HepG2 (cell line): ENCODE measurements around the gene LPXN. TPM values are rescaled to one million over a fixed set of nuclear protein-coding genes. Genes with fewer than 3 reads are reported as not detected.

ENCODE experiments used
- ATF1 ChIP-seq: IDR thresholded peaks from 2 replicates; pipeline ENCODE4 v1.6.1; 2016; ENCODE audit warnings: mild to moderate bottlenecking, control low read depth
- HOXD1 ChIP-seq: sonication (generic); formaldehyde crosslinking; IDR thresholded peaks from 2 replicates; pipeline ENCODE4 v1.5.0; 2020; ENCODE audit warnings: missing genetic modification reagents
- KDM4B ChIP-seq: sonication (generic); formaldehyde crosslinking; IDR thresholded peaks from 2 replicates; pipeline ENCODE4 v1.4.0; 2020; ENCODE audit warnings: missing genetic modification reagents
- NCOA2 ChIP-seq: sonication (generic); formaldehyde crosslinking; IDR thresholded peaks from 2 replicates; pipeline ENCODE4 v1.8.0; 2022; ENCODE audit warnings: inconsistent platforms
- NFE2 ChIP-seq: sonication (generic); formaldehyde crosslinking; IDR thresholded peaks from 2 replicates; pipeline ENCODE4 v1.4.0; 2020; ENCODE audit warnings: missing genetic modification reagents
- PHF8 ChIP-seq: sonication (generic); formaldehyde crosslinking; IDR thresholded peaks from 2 replicates; pipeline ENCODE4 v1.5.0; 2020; ENCODE audit warnings: missing genetic modification reagents
- SMARCE1 ChIP-seq: fragments of 450-650 bp; IDR thresholded peaks from 2 replicates; pipeline ENCODE4 v1.6.1; 2017; ENCODE audit warnings: borderline replicate concordance
- SMYD3 ChIP-seq: sonication (generic); formaldehyde crosslinking; IDR thresholded peaks from 2 replicates; pipeline ENCODE4 v1.8.1; 2023; ENCODE audit warnings: mild to moderate bottlenecking, missing genetic modification reagents
- ZNF329 ChIP-seq: sonication (generic); formaldehyde crosslinking; IDR thresholded peaks from 2 replicates; pipeline ENCODE4 v1.9.0; 2021; ENCODE audit warnings: low read depth, mild to moderate bottlenecking, missing genetic modification reagents
- ZNF44 ChIP-seq: sonication (generic); formaldehyde crosslinking; IDR thresholded peaks from 2 replicates; pipeline ENCODE4 v1.5.1; 2020; ENCODE audit warnings: mild to moderate bottlenecking, missing genetic modification reagents
- ZNF652 ChIP-seq: IDR thresholded peaks from 2 replicates; pipeline ENCODE4 v1.6.1; 2016; ENCODE audit warnings: low read depth, borderline replicate concordance
- ZNF816 ChIP-seq: sonication (generic); formaldehyde crosslinking; IDR thresholded peaks from 2 replicates; pipeline ENCODE4 v1.8.0; 2022; ENCODE audit warnings: missing genetic modification reagents, mild to moderate bottlenecking, borderline replicate concordance
- ZZZ3 ChIP-seq: sonication (generic); formaldehyde crosslinking; IDR thresholded peaks from 2 replicates; pipeline ENCODE4 v1.4.0; 2020; ENCODE audit warnings: missing genetic modification reagents, mild to moderate bottlenecking, borderline replicate concordance
- polyA plus RNA-seq, 8 experiments: library from polyadenylated mRNA; depleted of rRNA in 3 of 8; stranded (reverse) in 7 of 8; unstranded in 1 of 8; fragments of >200 nt; fragmentation: Illumina TruSeq in 4 of 8; extraction: Trizol in 4 of 8; gene quantifications; 2 replicates each; pipeline versions ENCODE4 v1.2.1 to v1.2.3, GENCODE V29; 2011 to 2016; ENCODE audit warnings: low read depth in 4 of 8, missing spikeins in 1 of 8, mixed read lengths in 1 of 8; ENCODE audit not compliant: insufficient read depth in 1 of 8
- total RNA-seq, 5 experiments: library from RNA; depleted of rRNA; stranded (reverse); fragments of >200 nt; fragmentation: Illumina TruSeq; extraction: Trizol; gene quantifications; 2 replicates each; pipeline ENCODE4 v1.2.3, GENCODE V29; 2016; ENCODE audit warnings: low read depth in 1 of 5
- TF ChIP-seq, protein P1 (sequence below): sonication (generic); formaldehyde crosslinking; IDR thresholded peaks from 2 replicates; pipeline ENCODE4 v1.8.0; 2022; ENCODE audit warnings: missing genetic modification reagents, mild to moderate bottlenecking, borderline replicate concordance
- TF ChIP-seq, protein P2 (sequence below): sonication (generic); formaldehyde crosslinking; IDR thresholded peaks from 2 replicates; pipeline ENCODE4 v1.5.0; 2020; ENCODE audit warnings: mild to moderate bottlenecking, missing genetic modification reagents
- TF ChIP-seq, protein P3 (sequence below): sonication (generic); formaldehyde crosslinking; IDR thresholded peaks from 2 replicates; pipeline ENCODE4 v1.8.0; 2022; ENCODE audit warnings: missing genetic modification reagents, mild to moderate bottlenecking, inconsistent platforms, borderline replicate concordance
- TF ChIP-seq, protein P4 (sequence below): sonication (generic); formaldehyde crosslinking; IDR thresholded peaks from 2 replicates; pipeline ENCODE4 v1.4.0; 2020; ENCODE audit warnings: missing genetic modification reagents
- TF ChIP-seq, protein P5 (sequence below): sonication (generic); formaldehyde crosslinking; IDR thresholded peaks from 2 replicates; pipeline ENCODE4 v1.5.0; 2020; ENCODE audit warnings: missing genetic modification reagents
- TF ChIP-seq, protein P6 (sequence below): sonication (generic); formaldehyde crosslinking; IDR thresholded peaks from 2 replicates; pipeline ENCODE4 v1.8.0; 2023; ENCODE audit warnings: mild to moderate bottlenecking, missing genetic modification reagents

Gene LPXN
- total and polyA plus RNA-seq, 2 of the 13 experiments (the other 11 are each of a cell fraction or from before 2014, with no cell fraction given): 1.7 to 3.5 TPM

DNA sequence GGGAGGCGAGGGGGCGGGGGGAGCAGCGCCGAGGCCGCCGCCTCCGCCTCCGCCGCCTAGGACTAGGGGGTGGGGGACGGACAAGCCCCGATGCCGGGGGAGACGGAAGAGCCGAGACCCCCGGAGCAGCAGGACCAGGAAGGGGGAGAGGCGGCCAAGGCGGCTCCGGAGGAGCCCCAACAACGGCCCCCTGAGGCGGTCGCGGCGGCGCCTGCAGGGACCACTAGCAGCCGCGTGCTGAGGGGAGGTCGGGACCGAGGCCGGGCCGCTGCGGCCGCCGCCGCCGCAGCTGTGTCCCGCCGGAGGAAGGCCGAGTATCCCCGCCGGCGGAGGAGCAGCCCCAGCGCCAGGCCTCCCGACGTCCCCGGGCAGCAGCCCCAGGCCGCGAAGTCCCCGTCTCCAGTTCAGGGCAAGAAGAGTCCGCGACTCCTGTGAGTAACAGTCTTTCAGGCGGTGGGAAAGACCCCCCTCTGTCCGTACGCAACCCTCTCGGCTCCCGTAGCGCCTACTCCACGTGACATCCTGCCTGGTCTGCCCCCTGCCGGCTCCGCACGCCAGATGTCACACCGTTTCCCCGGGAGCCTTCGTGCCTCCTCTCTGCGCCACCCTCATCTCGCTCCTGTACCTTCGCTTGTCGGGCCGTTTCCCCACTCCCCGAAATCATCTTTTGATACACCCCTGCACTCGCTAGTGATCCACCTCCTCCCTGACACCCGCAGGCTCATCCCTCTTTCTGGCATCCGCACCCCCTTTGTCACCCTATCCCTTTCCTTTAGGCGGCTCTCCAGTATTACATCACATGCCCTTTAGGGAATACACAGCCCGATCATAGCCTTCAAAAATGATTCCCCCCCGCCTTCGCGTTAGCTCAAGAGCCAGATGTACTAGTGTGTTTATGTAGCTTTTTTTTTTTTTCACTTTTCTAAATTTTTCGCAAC, 3.8 kb upstream of the LPXN start (continued):
- TF ChIP-seq ZNF329 (CRISPR knock-in tag) (no peak), ATF1 (no peak), HOXD1 (CRISPR knock-in tag) (no peak), ZZZ3 (CRISPR knock-in tag) (peak; percentile 69; the same call in 1 of the 2 replicates), NFE2 (CRISPR knock-in tag) (no peak), ZNF652 (CRISPR knock-in tag) (no peak), KDM4B (CRISPR knock-in tag) (no peak; the same call in 1 of the 2 replicates), PHF8 (CRISPR knock-in tag) (peak; percentile 79), NCOA2 (no peak; the same call in 1 of the 2 replicates), ZNF816 (CRISPR knock-in tag) (no peak), ZNF44 (CRISPR knock-in tag) (no peak), SMYD3 (0 out of 2 replicates have a peak, but pooled peaks have one; percentile 19), SMARCE1 (no peak)
- TF ChIP-seq, protein P1, sequence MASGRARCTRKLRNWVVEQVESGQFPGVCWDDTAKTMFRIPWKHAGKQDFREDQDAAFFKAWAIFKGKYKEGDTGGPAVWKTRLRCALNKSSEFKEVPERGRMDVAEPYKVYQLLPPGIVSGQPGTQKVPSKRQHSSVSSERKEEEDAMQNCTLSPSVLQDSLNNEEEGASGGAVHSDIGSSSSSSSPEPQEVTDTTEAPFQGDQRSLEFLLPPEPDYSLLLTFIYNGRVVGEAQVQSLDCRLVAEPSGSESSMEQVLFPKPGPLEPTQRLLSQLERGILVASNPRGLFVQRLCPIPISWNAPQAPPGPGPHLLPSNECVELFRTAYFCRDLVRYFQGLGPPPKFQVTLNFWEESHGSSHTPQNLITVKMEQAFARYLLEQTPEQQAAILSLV (CRISPR knock-in tag): peak; percentile 73; the same call in 1 of the 2 replicates
- TF ChIP-seq, protein P2, sequence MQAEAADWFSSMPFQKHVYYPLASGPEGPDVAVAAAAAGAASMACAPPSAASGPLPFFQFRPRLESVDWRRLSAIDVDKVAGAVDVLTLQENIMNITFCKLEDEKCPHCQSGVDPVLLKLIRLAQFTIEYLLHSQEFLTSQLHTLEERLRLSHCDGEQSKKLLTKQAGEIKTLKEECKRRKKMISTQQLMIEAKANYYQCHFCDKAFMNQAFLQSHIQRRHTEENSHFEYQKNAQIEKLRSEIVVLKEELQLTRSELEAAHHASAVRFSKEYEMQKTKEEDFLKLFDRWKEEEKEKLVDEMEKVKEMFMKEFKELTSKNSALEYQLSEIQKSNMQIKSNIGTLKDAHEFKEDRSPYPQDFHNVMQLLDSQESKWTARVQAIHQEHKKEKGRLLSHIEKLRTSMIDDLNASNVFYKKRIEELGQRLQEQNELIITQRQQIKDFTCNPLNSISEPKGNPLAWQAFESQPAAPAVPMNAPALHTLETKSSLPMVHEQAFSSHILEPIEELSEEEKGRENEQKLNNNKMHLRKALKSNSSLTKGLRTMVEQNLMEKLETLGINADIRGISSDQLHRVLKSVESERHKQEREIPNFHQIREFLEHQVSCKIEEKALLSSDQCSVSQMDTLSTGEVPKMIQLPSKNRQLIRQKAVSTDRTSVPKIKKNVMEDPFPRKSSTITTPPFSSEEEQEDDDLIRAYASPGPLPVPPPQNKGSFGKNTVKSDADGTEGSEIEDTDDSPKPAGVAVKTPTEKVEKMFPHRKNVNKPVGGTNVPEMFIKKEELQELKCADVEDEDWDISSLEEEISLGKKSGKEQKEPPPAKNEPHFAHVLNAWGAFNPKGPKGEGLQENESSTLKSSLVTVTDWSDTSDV (CRISPR knock-in tag): peak; percentile 32; the same call in 1 of the 2 replicates
- TF ChIP-seq, protein P3, sequence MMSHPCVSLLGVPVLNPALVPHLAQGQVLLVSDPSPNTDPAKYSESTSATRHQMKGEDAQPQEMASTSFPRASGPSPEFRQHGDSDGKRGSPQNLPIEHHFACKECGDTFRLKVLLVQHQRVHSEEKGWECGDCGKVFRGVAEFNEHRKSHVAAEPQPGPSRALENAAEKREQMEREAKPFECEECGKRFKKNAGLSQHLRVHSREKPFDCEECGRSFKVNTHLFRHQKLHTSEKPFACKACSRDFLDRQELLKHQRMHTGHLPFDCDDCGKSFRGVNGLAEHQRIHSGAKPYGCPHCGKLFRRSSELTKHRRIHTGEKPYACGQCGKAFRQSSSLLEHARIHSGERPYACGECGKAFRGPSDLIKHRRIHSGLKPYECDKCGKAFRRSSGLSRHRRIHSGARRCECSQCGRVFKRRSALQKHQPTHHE: peak; percentile 69; the same call in 1 of the 2 replicates
- TF ChIP-seq, protein P4, sequence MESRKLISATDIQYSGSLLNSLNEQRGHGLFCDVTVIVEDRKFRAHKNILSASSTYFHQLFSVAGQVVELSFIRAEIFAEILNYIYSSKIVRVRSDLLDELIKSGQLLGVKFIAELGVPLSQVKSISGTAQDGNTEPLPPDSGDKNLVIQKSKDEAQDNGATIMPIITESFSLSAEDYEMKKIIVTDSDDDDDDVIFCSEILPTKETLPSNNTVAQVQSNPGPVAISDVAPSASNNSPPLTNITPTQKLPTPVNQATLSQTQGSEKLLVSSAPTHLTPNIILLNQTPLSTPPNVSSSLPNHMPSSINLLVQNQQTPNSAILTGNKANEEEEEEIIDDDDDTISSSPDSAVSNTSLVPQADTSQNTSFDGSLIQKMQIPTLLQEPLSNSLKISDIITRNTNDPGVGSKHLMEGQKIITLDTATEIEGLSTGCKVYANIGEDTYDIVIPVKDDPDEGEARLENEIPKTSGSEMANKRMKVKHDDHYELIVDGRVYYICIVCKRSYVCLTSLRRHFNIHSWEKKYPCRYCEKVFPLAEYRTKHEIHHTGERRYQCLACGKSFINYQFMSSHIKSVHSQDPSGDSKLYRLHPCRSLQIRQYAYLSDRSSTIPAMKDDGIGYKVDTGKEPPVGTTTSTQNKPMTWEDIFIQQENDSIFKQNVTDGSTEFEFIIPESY: peak; percentile 47; the same call in 1 of the 2 replicates
- TF ChIP-seq, protein P5, sequence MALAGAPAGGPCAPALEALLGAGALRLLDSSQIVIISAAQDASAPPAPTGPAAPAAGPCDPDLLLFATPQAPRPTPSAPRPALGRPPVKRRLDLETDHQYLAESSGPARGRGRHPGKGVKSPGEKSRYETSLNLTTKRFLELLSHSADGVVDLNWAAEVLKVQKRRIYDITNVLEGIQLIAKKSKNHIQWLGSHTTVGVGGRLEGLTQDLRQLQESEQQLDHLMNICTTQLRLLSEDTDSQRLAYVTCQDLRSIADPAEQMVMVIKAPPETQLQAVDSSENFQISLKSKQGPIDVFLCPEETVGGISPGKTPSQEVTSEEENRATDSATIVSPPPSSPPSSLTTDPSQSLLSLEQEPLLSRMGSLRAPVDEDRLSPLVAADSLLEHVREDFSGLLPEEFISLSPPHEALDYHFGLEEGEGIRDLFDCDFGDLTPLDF (CRISPR knock-in tag): no peak
- TF ChIP-seq, protein P6, sequence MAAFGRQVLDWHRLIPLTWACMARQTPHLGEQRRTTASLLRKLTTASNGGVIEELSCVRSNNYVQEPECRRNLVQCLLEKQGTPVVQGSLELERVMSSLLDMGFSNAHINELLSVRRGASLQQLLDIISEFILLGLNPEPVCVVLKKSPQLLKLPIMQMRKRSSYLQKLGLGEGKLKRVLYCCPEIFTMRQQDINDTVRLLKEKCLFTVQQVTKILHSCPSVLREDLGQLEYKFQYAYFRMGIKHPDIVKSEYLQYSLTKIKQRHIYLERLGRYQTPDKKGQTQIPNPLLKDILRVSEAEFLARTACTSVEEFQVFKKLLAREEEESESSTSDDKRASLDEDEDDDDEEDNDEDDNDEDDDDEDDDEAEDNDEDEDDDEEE: peak; percentile 80; the same call in 1 of the 2 replicates
